Measurements from ENCODE around the gene CAGE1.
A peak's percentile ranks its signal among the peaks of the same experiment; 100 is the strongest.

Gene CAGE1

GRCh38 chr6:7389451-7390225, at the start of gene CAGE1, which contains the start of gene RIOK1:
Gene CAGE1, minus strand, starts transcription at chr6:7389742. Its CDS starts 2,569 bp downstream, at chr6:7387173.
Gene RIOK1, plus strand, starts transcription at chr6:7389808. Its CDS starts 195 bp downstream, at chr6:7390003.
- peak; percentile 97 for DNase-seq

GRCh38 chr6:7439228-7439627, 49.7 kb upstream of the CAGE1 start:
- DNase-seq = no peak

- DNase-seq = no peak
Observed at GRCh38 chr6:7438011-7438410, 48.5 kb upstream of the CAGE1 start.

- no peak for DNase-seq
Observed at GRCh38 chr6:7434672-7435071, 45.1 kb upstream of the CAGE1 start.

GRCh38 chr6:7433121-7433617, 43.6 kb upstream of the CAGE1 start:
- no peak for DNase-seq

- no peak for DNase-seq
Observed at GRCh38 chr6:7432391-7433120, 43.0 kb upstream of the CAGE1 start.

- DNase-seq = no peak
Observed at GRCh38 chr6:7431674-7432390, 42.3 kb upstream of the CAGE1 start.

- DNase-seq = no peak
Observed at GRCh38 chr6:7431313-7431673, 41.8 kb upstream of the CAGE1 start.

GRCh38 chr6:7426447-7427169, 37.1 kb upstream of the CAGE1 start:
- no peak for DNase-seq

GRCh38 chr6:7425808-7426190, 36.3 kb upstream of the CAGE1 start:
- DNase-seq = no peak

GRCh38 chr6:7424967-7425807, 35.6 kb upstream of the CAGE1 start:
- no peak for DNase-seq

GRCh38 chr6:7424058-7424457, 34.5 kb upstream of the CAGE1 start:
- no peak for DNase-seq

GRCh38 chr6:7421066-7421465, 31.5 kb upstream of the CAGE1 start:
- no peak for DNase-seq

GRCh38 chr6:7419065-7419464, 29.5 kb upstream of the CAGE1 start:
- DNase-seq = no peak

GRCh38 chr6:7418238-7418905, 28.8 kb upstream of the CAGE1 start:
- DNase-seq = no peak

- DNase-seq = no peak
Observed at GRCh38 chr6:7417684-7418083, 28.1 kb upstream of the CAGE1 start.

- no peak for DNase-seq
Observed at GRCh38 chr6:7414811-7415210, 25.3 kb upstream of the CAGE1 start.

GRCh38 chr6:7413151-7413823, 23.7 kb upstream of the CAGE1 start:
- no peak for DNase-seq

- no peak for DNase-seq
Observed at GRCh38 chr6:7411328-7411727, 21.8 kb upstream of the CAGE1 start.

- DNase-seq = no peak
Observed at GRCh38 chr6:7410851-7411250, 21.3 kb upstream of the CAGE1 start.

- no peak for DNase-seq
Observed at GRCh38 chr6:7409740-7410139, 20.2 kb upstream of the CAGE1 start.
